MCF 10A (cell line): Measurements from ENCODE around the gene TRAF2. TPM values are rescaled to one million over a fixed set of nuclear protein-coding genes. Genes with fewer than 3 reads are reported as not detected.

Source experiments
- BruUV-seq: library from RNA; stranded (reverse); fragments of 400-500 nt; replicated peaks from 2 replicates; lab custom pipeline; 2021; lab: Mats Ljungman, UMichigan
- CTCF ChIA-PET: fragments of 300-600 bp; sonication (Branson Sonifier 250); formaldehyde crosslinking; extraction: SDS; loops from one replicate; lab custom pipeline; 2021; ENCODE audit warnings: antibody characterized with exemption, inconsistent platforms; lab: Yijun Ruan, JAX
- POLR2A ChIA-PET: fragments of 300-600, 350-650 bp; sonication (Branson Sonifier 250); formaldehyde crosslinking; extraction: SDS; loops from one replicate; lab custom pipeline; 2020; ENCODE audit warnings: antibody characterized with exemption, inconsistent platforms; lab: Yijun Ruan, JAX
- DNase-seq: peaks from one replicate; pipeline ENCODE4 v3.0.0-alpha.2; 2018; ENCODE audit not compliant: unreplicated experiment
- H3K27ac Mint-ChIP-seq: one replicate; pipeline ENCODE4 v1.8.0; 2022; ENCODE audit warnings: mild to moderate bottlenecking, low read depth, mixed read lengths; ENCODE audit not compliant: unreplicated experiment
- H3K27me3 Mint-ChIP-seq: one replicate; pipeline ENCODE4 v1.8.0; 2022; ENCODE audit warnings: mixed read lengths; ENCODE audit not compliant: insufficient read depth, unreplicated experiment
- H3K36me3 Mint-ChIP-seq: one replicate; pipeline ENCODE4 v1.8.0; 2022; ENCODE audit warnings: mild to moderate bottlenecking, moderate library complexity, mixed read lengths; ENCODE audit not compliant: insufficient read depth, unreplicated experiment
- H3K4me1 Mint-ChIP-seq: one replicate; pipeline ENCODE4 v1.8.0; 2022; ENCODE audit warnings: mixed read lengths; ENCODE audit not compliant: insufficient read depth, unreplicated experiment
- H3K4me3 Mint-ChIP-seq: one replicate; pipeline ENCODE4 v1.8.0; 2022; ENCODE audit warnings: mild to moderate bottlenecking, moderate library complexity, mixed read lengths; ENCODE audit not compliant: unreplicated experiment
- H3K9me3 Mint-ChIP-seq: one replicate; pipeline ENCODE4 v1.8.0; 2022; ENCODE audit warnings: mixed read lengths; ENCODE audit not compliant: unreplicated experiment
- intact Hi-C: fragments of 100-400 bp; cut with micrococcal nuclease; formaldehyde crosslinking; loops from 2 replicates; pipeline ENCODE4 v1.14.1; 2022
- total RNA-seq: library from RNA; stranded (reverse); gene quantifications from 2 replicates; pipeline ENCODE4 v1.2.3, GENCODE V29; 2022
- TF ChIP-seq, protein P1 (sequence below): fragments of 200-600 bp; IDR thresholded peaks from one replicate; pipeline ENCODE4 v1.8.0; 2022; ENCODE audit warnings: antibody characterized with exemption, mild to moderate bottlenecking; ENCODE audit not compliant: unreplicated experiment

TRAF2 gene
- total RNA-seq, 1 experiment from 2014 or later = 14.1 TPM

DNA sequence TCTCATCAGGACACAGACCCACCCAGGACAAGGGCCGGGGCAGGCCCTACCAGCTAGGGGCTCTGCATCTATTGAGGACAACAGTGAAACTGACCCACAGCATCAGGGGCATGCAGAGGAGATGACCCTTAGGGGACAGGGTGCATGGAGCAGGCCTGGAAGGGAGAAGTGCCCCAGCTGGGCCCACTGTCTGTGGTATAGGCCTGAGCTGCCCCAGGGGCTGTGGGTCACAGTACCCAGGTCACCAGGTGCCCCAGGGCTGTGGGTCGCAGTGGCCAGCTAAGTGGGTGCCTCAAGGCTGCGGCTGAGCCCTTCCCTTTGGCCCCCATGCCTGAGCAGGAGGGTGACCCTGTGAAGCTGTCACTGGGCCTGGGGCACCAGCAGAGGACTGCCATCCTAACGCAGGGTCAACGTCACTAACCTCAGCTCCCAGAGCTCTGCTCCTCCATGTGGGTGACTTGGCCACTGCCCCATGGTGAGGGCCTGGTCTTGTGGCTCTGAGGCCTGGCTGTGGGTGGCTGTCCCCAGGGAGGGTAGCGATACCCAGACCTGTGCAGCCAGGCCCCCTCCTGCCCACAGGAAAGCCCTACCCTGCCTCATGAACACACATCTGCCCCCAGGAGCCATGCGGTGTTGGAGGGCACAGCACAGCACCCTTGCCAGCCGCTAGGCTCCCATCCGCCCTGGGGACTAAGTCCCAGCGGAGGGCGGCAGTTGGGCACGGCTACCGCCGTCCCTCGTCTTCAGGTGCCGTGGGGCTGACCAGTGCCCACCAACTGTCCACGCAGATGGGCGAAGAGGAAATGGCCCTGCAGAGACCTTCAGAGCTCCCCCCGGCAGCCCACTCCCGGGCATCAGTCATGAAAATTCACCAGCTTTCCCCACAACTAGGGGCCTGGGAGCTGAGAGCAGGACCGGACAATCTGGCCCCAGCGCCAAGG is 25.1 kb upstream of the TRAF2 start:
- Mint-ChIP-seq H3K36me3 (peaks cover 34% of the 10 kb centered on the region), H3K9me3 (no peaks in the 10 kb centered on the region), H3K4me1 (peaks cover 6% of the 10 kb centered on the region), H3K27ac (no peak overlapping the region), H3K27me3 (no peaks in the 10 kb centered on the region), H3K4me3 (no peak overlapping the region)
- ChIA-PET POLR2A (interaction anchor here (0.7 to 2.3 kb wide), 6 partner anchors 11 to 362 kb away, joined by 3 to 7 read pairs (median 4); no protein-coding TSS in a partner anchor), CTCF (interaction anchor here (0.6 kb wide), 1 partner anchor 73 kb away, joined by 4 read pairs; no protein-coding TSS in a partner anchor)
- no peak for DNase-seq
- no TSS peak for BruUV-seq
- intact Hi-C loops = no loop called here
- TF ChIP-seq, protein P1, sequence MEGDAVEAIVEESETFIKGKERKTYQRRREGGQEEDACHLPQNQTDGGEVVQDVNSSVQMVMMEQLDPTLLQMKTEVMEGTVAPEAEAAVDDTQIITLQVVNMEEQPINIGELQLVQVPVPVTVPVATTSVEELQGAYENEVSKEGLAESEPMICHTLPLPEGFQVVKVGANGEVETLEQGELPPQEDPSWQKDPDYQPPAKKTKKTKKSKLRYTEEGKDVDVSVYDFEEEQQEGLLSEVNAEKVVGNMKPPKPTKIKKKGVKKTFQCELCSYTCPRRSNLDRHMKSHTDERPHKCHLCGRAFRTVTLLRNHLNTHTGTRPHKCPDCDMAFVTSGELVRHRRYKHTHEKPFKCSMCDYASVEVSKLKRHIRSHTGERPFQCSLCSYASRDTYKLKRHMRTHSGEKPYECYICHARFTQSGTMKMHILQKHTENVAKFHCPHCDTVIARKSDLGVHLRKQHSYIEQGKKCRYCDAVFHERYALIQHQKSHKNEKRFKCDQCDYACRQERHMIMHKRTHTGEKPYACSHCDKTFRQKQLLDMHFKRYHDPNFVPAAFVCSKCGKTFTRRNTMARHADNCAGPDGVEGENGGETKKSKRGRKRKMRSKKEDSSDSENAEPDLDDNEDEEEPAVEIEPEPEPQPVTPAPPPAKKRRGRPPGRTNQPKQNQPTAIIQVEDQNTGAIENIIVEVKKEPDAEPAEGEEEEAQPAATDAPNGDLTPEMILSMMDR = no peak

DNA sequence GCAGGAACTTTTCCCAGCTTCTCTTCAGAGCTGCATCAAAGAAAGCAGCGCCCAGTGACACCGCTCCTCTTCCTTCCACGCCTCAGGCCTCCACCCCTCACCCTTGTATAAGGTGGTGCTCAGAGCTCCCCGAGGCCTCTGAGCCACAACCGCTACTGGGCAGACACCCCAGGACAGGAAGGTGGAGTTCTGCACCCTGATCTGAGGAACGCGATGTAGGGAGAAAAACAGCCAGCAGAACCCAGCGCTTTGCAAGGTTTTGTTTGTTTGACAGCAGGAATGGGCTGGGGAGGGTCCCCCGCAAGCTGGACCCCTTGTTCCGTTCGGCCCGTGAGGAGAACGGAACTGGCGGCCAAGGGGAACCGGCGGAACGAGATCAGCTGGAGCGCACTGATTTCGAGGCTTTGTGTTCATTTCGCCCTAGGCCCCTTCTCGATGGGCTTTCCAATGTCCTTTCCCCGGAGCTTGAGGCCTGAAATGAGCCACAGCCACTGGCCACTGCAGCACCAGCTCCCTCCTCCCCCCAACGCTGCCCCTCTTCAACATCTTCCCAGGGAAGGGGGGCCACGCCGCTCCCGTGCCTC is 24.4 kb upstream of the TRAF2 start:
- no peak overlapping the region for H3K4me3 Mint-ChIP-seq
- H3K9me3 Mint-ChIP-seq = no peaks in the 10 kb centered on the region
- TF ChIP-seq, protein P1 = no peak
- intact Hi-C loops = no loop called here
- CTCF ChIA-PET = interaction anchor here (0.6 kb wide), 1 partner anchor 74 kb away, joined by 4 read pairs; no protein-coding TSS in a partner anchor
- H3K36me3 Mint-ChIP-seq = peaks cover 36% of the 10 kb centered on the region
- no peak overlapping the region for H3K27ac Mint-ChIP-seq
- POLR2A ChIA-PET = interaction anchor here (0.7 to 2.3 kb wide), 4 partner anchors 12 to 361 kb away, joined by 3 to 7 read pairs (median 3); no protein-coding TSS in a partner anchor
- peaks cover 6% of the 10 kb centered on the region for H3K4me1 Mint-ChIP-seq
- no peak for DNase-seq
- H3K27me3 Mint-ChIP-seq = no peaks in the 10 kb centered on the region
- BruUV-seq = no TSS peak

DNA sequence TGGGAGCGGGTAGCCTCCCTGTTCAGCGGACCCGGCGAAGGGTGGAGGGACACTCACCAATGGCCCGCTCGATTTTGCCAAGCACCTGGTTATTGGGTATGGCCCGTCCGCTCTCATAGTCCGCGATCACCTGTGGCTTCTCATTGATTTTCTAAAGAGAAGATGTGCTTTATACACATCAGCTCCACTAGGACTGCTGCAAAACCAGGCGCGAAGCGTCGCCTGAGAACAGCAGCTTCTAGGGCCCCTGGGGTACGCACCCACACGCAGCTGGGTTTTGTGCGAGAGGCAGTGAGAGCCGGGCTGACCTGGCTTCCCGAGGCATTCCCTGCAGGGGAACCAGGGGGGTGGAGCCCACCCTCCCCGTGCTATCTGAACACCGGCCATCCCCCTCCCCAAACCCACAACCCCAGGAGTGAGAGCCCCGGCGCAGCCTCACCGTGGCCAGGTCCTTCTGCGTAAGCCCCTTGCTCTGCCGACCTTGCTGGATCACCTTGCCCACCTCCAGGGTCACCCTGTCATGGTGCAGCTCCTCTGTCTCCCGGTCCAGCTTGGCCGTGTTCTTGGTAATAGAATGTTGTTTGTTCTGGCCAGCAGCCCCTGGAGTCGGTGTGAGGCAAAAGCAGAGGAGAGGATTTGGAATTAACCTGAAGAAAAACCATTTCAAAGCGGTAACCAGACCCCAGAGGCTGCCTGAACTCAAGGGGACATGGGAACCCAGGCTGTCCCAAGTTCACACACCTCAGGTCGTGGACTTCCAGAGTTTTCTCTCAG is 23.3 kb upstream of the TRAF2 start:
- Mint-ChIP-seq H3K4me1 (peaks cover 6% of the 10 kb centered on the region), H3K4me3 (no peak overlapping the region), H3K27ac (no peak overlapping the region), H3K27me3 (no peaks in the 10 kb centered on the region), H3K9me3 (no peaks in the 10 kb centered on the region), H3K36me3 (peaks cover 36% of the 10 kb centered on the region)
- BruUV-seq = no TSS peak
- intact Hi-C loops = no loop called here
- POLR2A ChIA-PET = no interaction called here
- DNase-seq = no peak
- TF ChIP-seq, protein P1 = no peak
- CTCF ChIA-PET = interaction anchor here (0.6 kb wide), 1 partner anchor 9 kb away, joined by 3 read pairs; no protein-coding TSS in a partner anchor
